Neural cell (in vitro differentiated cells): Measurements from ENCODE around the gene NKRF. TPM values are rescaled to one million over a fixed set of nuclear protein-coding genes. Genes with fewer than 3 reads are reported as not detected.

Experiments used
- H2AFZ ChIP-seq: fragments of 200-600, 300-800 bp; sonication (generic), shearing (Covaris generic); 2 replicates; pipeline ENCODE4 v1.6.0; 2014; ENCODE audit warnings: low read depth, mild to moderate bottlenecking, antibody characterized with exemption, low read length, moderate library complexity
- H3F3A ChIP-seq: fragments of 200-600 bp; shearing (Covaris generic); 2 replicates; pipeline ENCODE4 v1.6.1; 2016; ENCODE audit warnings: mild to moderate bottlenecking, moderate library complexity, mixed read lengths, antibody characterized with exemption, low read length; ENCODE audit not compliant: insufficient read depth, poor library complexity, severe bottlenecking
- H3K27ac ChIP-seq: fragments of 200-600, 300-800 bp; sonication (generic), shearing (Covaris generic); 2 replicates; pipeline ENCODE4 v1.5.1; 2014; ENCODE audit warnings: mild to moderate bottlenecking, low read length, moderate library complexity
- H3K27me3 ChIP-seq: fragments of 300-800, 200-600 bp; sonication (generic), shearing (Covaris generic); 2 replicates; pipeline ENCODE4 v1.6.0; 2014; ENCODE audit warnings: mild to moderate bottlenecking, low read depth, low read length, moderate library complexity; ENCODE audit not compliant: insufficient read depth
- H3K36me3 ChIP-seq: fragments of 300-800, 200-600 bp; sonication (generic), shearing (Covaris generic); 2 replicates; pipeline ENCODE4 v1.5.1; 2014; ENCODE audit warnings: mild to moderate bottlenecking, antibody characterized with exemption, low read length, moderate library complexity; ENCODE audit not compliant: insufficient read depth
- H3K4me2 ChIP-seq: fragments of 300-800, 200-600 bp; sonication (generic), shearing (Covaris generic); 2 replicates; pipeline ENCODE4 v1.6.0; 2014; ENCODE audit warnings: mild to moderate bottlenecking, low read length
- H3K4me3 ChIP-seq: fragments of 300-800, 200-600 bp; sonication (generic), shearing (Covaris generic); 2 replicates; pipeline ENCODE4 v1.5.1; 2014; ENCODE audit warnings: mild to moderate bottlenecking, low read length, moderate library complexity
- H3K79me2 ChIP-seq: fragments of 200-600 bp; shearing (Covaris generic); replicated peaks from 2 replicates; pipeline ENCODE4 v1.6.0; 2014; ENCODE audit warnings: mild to moderate bottlenecking, low read length, moderate library complexity; ENCODE audit not compliant: insufficient read depth
- H3K9ac ChIP-seq: fragments of 300-800, 200-600 bp; sonication (generic), shearing (Covaris generic); 2 replicates; pipeline ENCODE4 v1.6.1; 2016; ENCODE audit warnings: mild to moderate bottlenecking, low read length, mixed read lengths
- H3K9me2 ChIP-seq: fragments of 200-600 bp; shearing (Covaris generic); 2 replicates; pipeline ENCODE4 v1.6.1; 2016; ENCODE audit warnings: mild to moderate bottlenecking, low read length, mixed read lengths; ENCODE audit not compliant: insufficient read depth
- H3K9me3 ChIP-seq: fragments of 200-600, 300-800 bp; sonication (generic), shearing (Covaris generic); 2 replicates; pipeline ENCODE4 v1.6.1; 2016; ENCODE audit warnings: mild to moderate bottlenecking, mixed run types, low read length, moderate library complexity, mixed read lengths
- H4K20me1 ChIP-seq: fragments of 200-600 bp; shearing (Covaris generic); 2 replicates; pipeline ENCODE4 v1.6.1; 2016; ENCODE audit warnings: mild to moderate bottlenecking, mixed run types; ENCODE audit not compliant: insufficient read depth
- EP300 ChIP-seq: fragments of 450-650 bp; conservative IDR thresholded peaks from 2 replicates; pipeline ENCODE4 v1.6.1; 2014; ENCODE audit warnings: antibody characterized with exemption, mild to moderate bottlenecking, moderate library complexity; ENCODE audit not compliant: poor library complexity, severe bottlenecking
- EZH2 ChIP-seq: fragments of 200-600, 300-800 bp; shearing (Covaris generic), sonication (generic); IDR thresholded peaks from 2 replicates; pipeline ENCODE4 v1.6.1; 2014; ENCODE audit warnings: antibody characterized with exemption, low read length, borderline replicate concordance, mild to moderate bottlenecking; ENCODE audit not compliant: insufficient read depth, poor library complexity, severe bottlenecking
- MXI1 ChIP-seq: fragments of 450-650 bp; conservative IDR thresholded peaks from 2 replicates; pipeline ENCODE4 v1.6.1; 2014; ENCODE audit warnings: antibody characterized with exemption, mild to moderate bottlenecking; ENCODE audit not compliant: poor library complexity, severe bottlenecking
- POLR2AphosphoS5 ChIP-seq: IDR thresholded peaks from 2 replicates; pipeline ENCODE4 v1.6.1; 2012
- RAD21 ChIP-seq: fragments of 450-650 bp; conservative IDR thresholded peaks from 2 replicates; pipeline ENCODE4 v1.6.1; 2014; ENCODE audit warnings: antibody characterized with exemption, mild to moderate bottlenecking, moderate library complexity
- SMC3 ChIP-seq: fragments of 450-650 bp; conservative IDR thresholded peaks from 2 replicates; pipeline ENCODE4 v1.6.1; 2014; ENCODE audit warnings: antibody characterized with exemption, mild to moderate bottlenecking, moderate library complexity; ENCODE audit not compliant: poor library complexity
- TAF1 ChIP-seq: IDR thresholded peaks from 2 replicates; pipeline ENCODE4 v1.6.1; 2012; ENCODE audit warnings: low read depth
- polyA plus RNA-seq: library from polyadenylated mRNA; depleted of rRNA; stranded (reverse); fragments of >200 nt; gene quantifications from 2 replicates; pipeline ENCODE4 v1.2.3, GENCODE V29; 2014
- TF ChIP-seq, protein P1 (sequence below): IDR thresholded peaks from 2 replicates; pipeline ENCODE4 v1.6.1; 2012; ENCODE audit warnings: borderline replicate concordance
- TF ChIP-seq, protein P2 (sequence below): fragments of 450-650 bp; IDR thresholded peaks from 2 replicates; pipeline ENCODE4 v1.5.1; 2014; ENCODE audit warnings: antibody characterized with exemption, mild to moderate bottlenecking, moderate library complexity; ENCODE audit not compliant: poor library complexity, severe bottlenecking

NKRF gene
- polyA plus RNA-seq, 1 donor from 2014 or later = 27.0 TPM

DNA sequence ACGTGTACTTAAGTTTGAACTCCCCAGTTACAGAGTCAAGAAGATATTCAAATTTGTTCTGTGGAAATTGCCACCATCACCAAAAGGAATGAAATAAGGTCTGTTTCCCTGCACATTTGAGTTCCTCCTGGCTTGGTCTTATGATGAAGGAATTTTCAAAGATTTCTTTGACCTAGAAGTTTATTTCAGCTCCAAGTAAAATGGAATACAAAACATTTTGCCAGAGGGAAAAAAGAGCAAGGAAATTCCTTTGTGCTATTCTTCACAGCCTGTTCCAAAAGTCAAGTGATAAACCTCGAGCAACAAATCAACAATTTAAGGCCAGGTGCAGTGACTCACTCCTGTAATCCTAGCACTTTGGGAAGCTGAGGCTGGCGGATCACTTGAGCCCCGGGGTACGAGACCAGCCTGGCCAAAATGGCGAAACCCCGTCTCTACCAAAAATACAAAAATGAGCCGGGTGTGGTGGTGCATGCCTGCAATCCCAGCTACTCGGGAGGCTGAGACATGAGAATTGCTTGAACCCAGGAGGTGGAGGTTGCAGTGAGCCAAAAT lies 3.4 kb downstream of the NKRF start:
- Histone ChIP-seq H3K4me3 (peak overlapping the region; percentile 13), H3K79me2 (peaks cover 33% of the 10 kb centered on the region), H3K36me3 (no peaks in the 10 kb centered on the region), H3F3A (no peaks in the 10 kb centered on the region), H4K20me1 (no peaks in the 10 kb centered on the region), H3K9me3 (no peaks in the 10 kb centered on the region), H3K27ac (no peak overlapping the region), H3K27me3 (no peaks in the 10 kb centered on the region), H3K4me2 (no peak overlapping the region), H2AFZ (no peak overlapping the region), H3K9ac (no peak overlapping the region), H3K9me2 (no peaks in the 10 kb centered on the region)
- TF ChIP-seq EP300 (no peak), RAD21 (no peak), MXI1 (no peak), SMC3 (no peak), POLR2AphosphoS5 (no peak), TAF1 (no peak), EZH2 (no peak)
- TF ChIP-seq, protein P1, sequence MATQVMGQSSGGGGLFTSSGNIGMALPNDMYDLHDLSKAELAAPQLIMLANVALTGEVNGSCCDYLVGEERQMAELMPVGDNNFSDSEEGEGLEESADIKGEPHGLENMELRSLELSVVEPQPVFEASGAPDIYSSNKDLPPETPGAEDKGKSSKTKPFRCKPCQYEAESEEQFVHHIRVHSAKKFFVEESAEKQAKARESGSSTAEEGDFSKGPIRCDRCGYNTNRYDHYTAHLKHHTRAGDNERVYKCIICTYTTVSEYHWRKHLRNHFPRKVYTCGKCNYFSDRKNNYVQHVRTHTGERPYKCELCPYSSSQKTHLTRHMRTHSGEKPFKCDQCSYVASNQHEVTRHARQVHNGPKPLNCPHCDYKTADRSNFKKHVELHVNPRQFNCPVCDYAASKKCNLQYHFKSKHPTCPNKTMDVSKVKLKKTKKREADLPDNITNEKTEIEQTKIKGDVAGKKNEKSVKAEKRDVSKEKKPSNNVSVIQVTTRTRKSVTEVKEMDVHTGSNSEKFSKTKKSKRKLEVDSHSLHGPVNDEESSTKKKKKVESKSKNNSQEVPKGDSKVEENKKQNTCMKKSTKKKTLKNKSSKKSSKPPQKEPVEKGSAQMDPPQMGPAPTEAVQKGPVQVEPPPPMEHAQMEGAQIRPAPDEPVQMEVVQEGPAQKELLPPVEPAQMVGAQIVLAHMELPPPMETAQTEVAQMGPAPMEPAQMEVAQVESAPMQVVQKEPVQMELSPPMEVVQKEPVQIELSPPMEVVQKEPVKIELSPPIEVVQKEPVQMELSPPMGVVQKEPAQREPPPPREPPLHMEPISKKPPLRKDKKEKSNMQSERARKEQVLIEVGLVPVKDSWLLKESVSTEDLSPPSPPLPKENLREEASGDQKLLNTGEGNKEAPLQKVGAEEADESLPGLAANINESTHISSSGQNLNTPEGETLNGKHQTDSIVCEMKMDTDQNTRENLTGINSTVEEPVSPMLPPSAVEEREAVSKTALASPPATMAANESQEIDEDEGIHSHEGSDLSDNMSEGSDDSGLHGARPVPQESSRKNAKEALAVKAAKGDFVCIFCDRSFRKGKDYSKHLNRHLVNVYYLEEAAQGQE = no peak

DNA sequence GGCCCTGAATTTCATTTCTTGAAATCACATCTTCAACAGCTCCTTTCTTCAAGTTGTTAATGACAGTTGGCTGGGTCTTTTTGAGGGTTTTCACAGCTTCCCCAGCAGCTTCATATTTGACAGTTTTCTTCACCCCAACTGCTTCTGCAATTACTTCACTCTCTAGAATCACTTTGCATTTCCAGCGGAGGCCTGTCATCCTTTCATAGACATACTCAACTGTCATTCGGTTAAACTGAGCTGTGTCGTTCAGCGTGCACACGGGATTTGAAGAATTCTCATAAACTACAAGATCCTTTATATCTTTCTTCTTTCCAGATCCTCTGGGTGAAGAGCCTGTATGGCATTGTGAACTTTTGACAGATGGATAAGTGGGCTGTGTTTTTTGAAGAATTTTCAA lies 16.4 kb downstream of the NKRF start:
- Histone ChIP-seq H3K79me2 (no peaks in the 10 kb centered on the region), H3K4me3 (peak overlapping the region; percentile 46), H3K4me2 (no peak overlapping the region), H4K20me1 (no peaks in the 10 kb centered on the region), H3K27ac (peak overlapping the region; percentile 76), H3K9me2 (no peaks in the 10 kb centered on the region), H3K27me3 (no peaks in the 10 kb centered on the region), H3K36me3 (no peaks in the 10 kb centered on the region), H3K9ac (no peak overlapping the region), H2AFZ (no peak overlapping the region), H3K9me3 (no peaks in the 10 kb centered on the region), H3F3A (no peaks in the 10 kb centered on the region)
- TF ChIP-seq, protein P2, sequence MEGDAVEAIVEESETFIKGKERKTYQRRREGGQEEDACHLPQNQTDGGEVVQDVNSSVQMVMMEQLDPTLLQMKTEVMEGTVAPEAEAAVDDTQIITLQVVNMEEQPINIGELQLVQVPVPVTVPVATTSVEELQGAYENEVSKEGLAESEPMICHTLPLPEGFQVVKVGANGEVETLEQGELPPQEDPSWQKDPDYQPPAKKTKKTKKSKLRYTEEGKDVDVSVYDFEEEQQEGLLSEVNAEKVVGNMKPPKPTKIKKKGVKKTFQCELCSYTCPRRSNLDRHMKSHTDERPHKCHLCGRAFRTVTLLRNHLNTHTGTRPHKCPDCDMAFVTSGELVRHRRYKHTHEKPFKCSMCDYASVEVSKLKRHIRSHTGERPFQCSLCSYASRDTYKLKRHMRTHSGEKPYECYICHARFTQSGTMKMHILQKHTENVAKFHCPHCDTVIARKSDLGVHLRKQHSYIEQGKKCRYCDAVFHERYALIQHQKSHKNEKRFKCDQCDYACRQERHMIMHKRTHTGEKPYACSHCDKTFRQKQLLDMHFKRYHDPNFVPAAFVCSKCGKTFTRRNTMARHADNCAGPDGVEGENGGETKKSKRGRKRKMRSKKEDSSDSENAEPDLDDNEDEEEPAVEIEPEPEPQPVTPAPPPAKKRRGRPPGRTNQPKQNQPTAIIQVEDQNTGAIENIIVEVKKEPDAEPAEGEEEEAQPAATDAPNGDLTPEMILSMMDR = no peak
- peak; percentile 61 for TF ChIP-seq POLR2AphosphoS5
- peak; percentile 78 for TF ChIP-seq EP300
- TF ChIP-seq EZH2 = no peak
- TF ChIP-seq MXI1 = no peak
